GM08714 (cell line): ENCODE results near the gene ZRANB3.
"Not testable (repeated sequence)": the region's sequence is repeated elsewhere in the genome, so short reads cannot be mapped to it uniquely, and the experiment has no call there.

Source experiments
- H3K4me3 ChIP-seq: fragments of 200-500 bp; sonication (Bioruptor generic); 2 replicates; pipeline ENCODE4 v1.5.1; 2014; ENCODE audit warnings: mild to moderate bottlenecking, low read length, inconsistent platforms
- ZNF274 ChIP-seq: IDR thresholded peaks from 2 replicates; pipeline ENCODE4 v1.6.1; 2012; ENCODE audit warnings: mild to moderate bottlenecking, low read depth, low read length

The ZRANB3 gene

GRCh38 chr2:135528006-135528405, 3.0 kb downstream of the ZRANB3 start:
- no peak for TF ChIP-seq ZNF274
- no peak overlapping the region for H3K4me3 ChIP-seq

- H3K4me3 ChIP-seq: no peak overlapping the region
- no peak for TF ChIP-seq ZNF274
Measured at GRCh38 chr2:135525786-135526185, 5.2 kb downstream of the ZRANB3 start.

- no peak overlapping the region for H3K4me3 ChIP-seq
Measured at GRCh38 chr2:135512099-135512498, 18.9 kb downstream of the ZRANB3 start.

GRCh38 chr2:135510577-135510976, 20.4 kb downstream of the ZRANB3 start:
- no peak for TF ChIP-seq ZNF274
- no peak overlapping the region for H3K4me3 ChIP-seq

More at GRCh38 chr2:135512099-135512498, 18.9 kb downstream of the ZRANB3 start:
- TF ChIP-seq ZNF274: no peak

- H3K4me3 ChIP-seq: no peak overlapping the region
- no peak for TF ChIP-seq ZNF274
Measured at GRCh38 chr2:135504811-135505210, 26.2 kb downstream of the ZRANB3 start.

- H3K4me3 ChIP-seq: not testable (repeated sequence)
Measured at GRCh38 chr2:135498588-135498987, 32.4 kb downstream of the ZRANB3 start.

- no peak for TF ChIP-seq ZNF274
- no peak overlapping the region for H3K4me3 ChIP-seq
Measured at GRCh38 chr2:135494917-135495316, 36.1 kb downstream of the ZRANB3 start.

- TF ChIP-seq ZNF274: no peak
- H3K4me3 ChIP-seq: no peak overlapping the region
Measured at GRCh38 chr2:135494503-135494902, 36.5 kb downstream of the ZRANB3 start.

- H3K4me3 ChIP-seq: no peak overlapping the region
- no peak for TF ChIP-seq ZNF274
Measured at GRCh38 chr2:135490376-135490775, 40.6 kb downstream of the ZRANB3 start.

GRCh38 chr2:135485441-135485840, 45.6 kb downstream of the ZRANB3 start:
- no peak overlapping the region for H3K4me3 ChIP-seq
- TF ChIP-seq ZNF274: no peak

- H3K4me3 ChIP-seq: no peak overlapping the region
- TF ChIP-seq ZNF274: no peak
Measured at GRCh38 chr2:135475128-135475527, 55.9 kb downstream of the ZRANB3 start.

GRCh38 chr2:135473567-135473966, 57.5 kb downstream of the ZRANB3 start:
- no peak for TF ChIP-seq ZNF274

GRCh38 chr2:135471106-135471505, 59.9 kb downstream of the ZRANB3 start:
- no peak overlapping the region for H3K4me3 ChIP-seq
- no peak for TF ChIP-seq ZNF274

More at GRCh38 chr2:135473567-135473966, 57.5 kb downstream of the ZRANB3 start:
- H3K4me3 ChIP-seq: no peak overlapping the region

- TF ChIP-seq ZNF274: no peak
- no peak overlapping the region for H3K4me3 ChIP-seq
Measured at GRCh38 chr2:135457279-135457678, 73.7 kb downstream of the ZRANB3 start.

GRCh38 chr2:135456835-135457234, 74.2 kb downstream of the ZRANB3 start:
- no peak overlapping the region for H3K4me3 ChIP-seq
- no peak for TF ChIP-seq ZNF274

GRCh38 chr2:135456431-135456830, 74.6 kb downstream of the ZRANB3 start:
- no peak overlapping the region for H3K4me3 ChIP-seq
- TF ChIP-seq ZNF274: no peak
